ENCODE data around the gene UACA. TPM values are rescaled to one million over a fixed set of nuclear protein-coding genes. Genes with fewer than 3 reads are reported as not detected.

Gene UACA
- total and polyA plus RNA-seq, 2 of the 8 experiments (the other 6 are each of a cell fraction or from before 2014, with no cell fraction given), result 28.6 to 38.9 TPM

- H2BK15ac ChIP-seq (ENCODE audit: low read length), result no peak overlapping the region
- H2BK12ac ChIP-seq (ENCODE audit: low read depth, low read length), result no peak overlapping the region
- H3K9ac ChIP-seq (replicated peaks in 1 of 4; ENCODE audit: extremely low read depth in 1 of 4, low read depth in 3 of 4, low read length in 3 of 4), result no peak overlapping the region
- H3K23me2 ChIP-seq (ENCODE audit: low read depth, low read length), result no peaks in the 10 kb centered on the region
- no peaks in the 10 kb centered on the region for H3K27me3 ChIP-seq (replicated peaks in 1 of 4; ENCODE audit: control insufficient read depth in 3 of 4, extremely low read depth in 1 of 4, insufficient read depth in 3 of 4, low read length in 3 of 4)
- no peak overlapping the region for H4K5ac ChIP-seq (ENCODE audit: insufficient read length, low read depth, low read length)
- no peak overlapping the region for H3K56ac ChIP-seq (replicated peaks; ENCODE audit: insufficient read length, low read depth, low read length)
- H3K27ac ChIP-seq (ENCODE audit: low read depth, low read length), result no peak overlapping the region
- H3K18ac ChIP-seq (ENCODE audit: extremely low read depth, low read length), result no peak overlapping the region
- H4K20me1 ChIP-seq (replicated peaks in 1 of 2; ENCODE audit: control insufficient read depth in 1 of 2, insufficient read depth in 2 of 2, low read length in 2 of 2), result no peaks in the 10 kb centered on the region
- FAIRE-seq, result no peak
- no peaks in the 10 kb centered on the region for H3K79me2 ChIP-seq (ENCODE audit: control insufficient read depth in 1 of 2, insufficient read depth in 2 of 2, low read length in 2 of 2)
- H2BK120ac ChIP-seq (replicated peaks; ENCODE audit: low read depth, low read length), result no peak overlapping the region
- CTCF ChIA-PET (ENCODE audit: partially characterized antibody), result interaction anchor here (1.1 to 1.3 kb wide), 2 partner anchors 10 to 75 kb away, joined by 3 to 6 read pairs; no protein-coding TSS in a partner anchor
- H2AFZ ChIP-seq (ENCODE audit: low read length), result no peak overlapping the region
- H3K14ac ChIP-seq (ENCODE audit: insufficient read length), result no peak overlapping the region
- H3K9me3 ChIP-seq (ENCODE audit: insufficient read depth in 2 of 2, low read depth in 1 of 2, low read length in 1 of 2), result no peaks in the 10 kb centered on the region
- 94% methylated on average over 8 of the region's 8 CpGs; no CpG with 5 or more reads in 1 of the 2 experiments for WGBS, 2 experiments (ENCODE audit: extremely low coverage in 1 of 2, insufficient coverage in 1 of 2, insufficient read length in 1 of 2, insufficient replicate concordance in 2 of 2, low coverage in 1 of 2, low lambda C conversion rate in 2 of 2, missing lambda C conversion rate in 1 of 2)
- no peaks in the 10 kb centered on the region for H3K79me1 ChIP-seq (ENCODE audit: low read depth, low read length)
- H3K4ac ChIP-seq (replicated peaks; ENCODE audit: insufficient read length, low read depth, low read length), result no peak overlapping the region
- no peak for DNase-seq (ENCODE audit: low read depth in 1 of 2, low spot score in 2 of 2)
- H4K8ac ChIP-seq (ENCODE audit: extremely low read depth, insufficient read depth, low read length), result no peak overlapping the region
- no peak overlapping the region for H3K4me2 ChIP-seq (ENCODE audit: insufficient read depth in 1 of 2, low read depth in 2 of 2, low read length in 2 of 2)
- POLR2A ChIA-PET (ENCODE audit: partially characterized antibody), result no interaction called here
- no peaks in the 10 kb centered on the region for H3K36me3 ChIP-seq (ENCODE audit: control insufficient read depth in 2 of 4, insufficient read depth in 4 of 4, low read length in 3 of 4)
- H2AK5ac ChIP-seq (ENCODE audit: low read depth, low read length), result no peak overlapping the region
- H3K4me3 ChIP-seq (ENCODE audit: extremely low read depth in 1 of 4, insufficient read depth in 2 of 4, low read depth in 3 of 4, low read length in 4 of 4), result no peak overlapping the region
- no peak overlapping the region for H2BK5ac ChIP-seq (ENCODE audit: low read depth, low read length)
- H4K91ac ChIP-seq (replicated peaks; ENCODE audit: insufficient read length, low read length), result no peak overlapping the region
- no peak overlapping the region for H3K23ac ChIP-seq (ENCODE audit: insufficient read length)
- H2BK20ac ChIP-seq (ENCODE audit: low read length), result no peak overlapping the region
- no peak for TF ChIP-seq YY1 (IDR thresholded peaks at IDR 0.05; ENCODE audit: low read depth, low read length)
- H3K4me1 ChIP-seq (replicated peaks in 1 of 4; ENCODE audit: control insufficient read depth in 3 of 4, insufficient read depth in 4 of 4, low read length in 3 of 4), result 0 out of 7 replicates have a peak, but pooled peaks cover 0 to 2% (median 0%) of the 10 kb centered on the region in 4 experiments
Measured at GRCh38 chr15:70643106-70643782, 120.1 kb downstream of the UACA start.
